Spleen (tissue), 7 donors: ENCODE measurements around the gene TWIST2.

ENCODE experiments used
- CTCF ChIP-seq, 11 experiments: fragments of 200-600 bp in 7 of 11; fragments of 450-650 bp in 4 of 11; sonication (generic) in 4 of 11; IDR thresholded peaks in 8 of 11; conservative IDR thresholded peaks in 3 of 11; 1 replicate in 7 of 11; 2 replicates in 4 of 11; pipeline versions ENCODE4 v1.4.0 to v1.8.0; 2016 to 2021; ENCODE audit warnings: antibody characterized with exemption in 11 of 11, inconsistent platforms in 4 of 11, mild to moderate bottlenecking in 1 of 11
- POLR2A ChIP-seq, 3 donors: fragments of 450-650 bp; IDR thresholded peaks; one replicate each; pipeline ENCODE4 v1.5.1; 2017; ENCODE audit warnings: antibody characterized with exemption in 3 of 3, mild to moderate bottlenecking in 1 of 3
- donor health status: DM: no; HTN: no; CAD: no; lungs with moderate emphysema.
- donor health status: DM: no; HTN: no; CAD: no.
- donor health status: DM: no; HTN: no; CAD: no.

- TF ChIP-seq CTCF (IDR thresholded peaks at IDR 0.05 in 8 of 11, conservative IDR thresholded peaks at IDR 0.05 in 3 of 11), result no peak
- TF ChIP-seq POLR2A (IDR thresholded peaks at IDR 0.05), result no peak
Observed at GRCh38 chr2:238869293-238870124, 21.6 kb downstream of the TWIST2 start.
